ENCODE measurements around the gene GMEB1. TPM values are rescaled to one million over a fixed set of nuclear protein-coding genes. Genes with fewer than 3 reads are reported as not detected.
"Not testable (repeated sequence)": the region's sequence is repeated elsewhere in the genome, so short reads cannot be mapped to it uniquely, and the experiment has no call there.

The GMEB1 gene, protein sequence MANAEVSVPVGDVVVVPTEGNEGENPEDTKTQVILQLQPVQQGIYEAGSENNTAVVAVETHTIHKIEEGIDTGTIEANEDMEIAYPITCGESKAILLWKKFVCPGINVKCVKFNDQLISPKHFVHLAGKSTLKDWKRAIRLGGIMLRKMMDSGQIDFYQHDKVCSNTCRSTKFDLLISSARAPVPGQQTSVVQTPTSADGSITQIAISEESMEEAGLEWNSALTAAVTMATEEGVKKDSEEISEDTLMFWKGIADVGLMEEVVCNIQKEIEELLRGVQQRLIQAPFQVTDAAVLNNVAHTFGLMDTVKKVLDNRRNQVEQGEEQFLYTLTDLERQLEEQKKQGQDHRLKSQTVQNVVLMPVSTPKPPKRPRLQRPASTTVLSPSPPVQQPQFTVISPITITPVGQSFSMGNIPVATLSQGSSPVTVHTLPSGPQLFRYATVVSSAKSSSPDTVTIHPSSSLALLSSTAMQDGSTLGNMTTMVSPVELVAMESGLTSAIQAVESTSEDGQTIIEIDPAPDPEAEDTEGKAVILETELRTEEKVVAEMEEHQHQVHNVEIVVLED
- polyA plus RNA-seq (2013, experiment 1 of 2; ENCODE audit: insufficient read length): 8.7 TPM
- 8.1 TPM for polyA plus RNA-seq (2013, experiment 2 of 2; ENCODE audit: insufficient read length)

DNA sequence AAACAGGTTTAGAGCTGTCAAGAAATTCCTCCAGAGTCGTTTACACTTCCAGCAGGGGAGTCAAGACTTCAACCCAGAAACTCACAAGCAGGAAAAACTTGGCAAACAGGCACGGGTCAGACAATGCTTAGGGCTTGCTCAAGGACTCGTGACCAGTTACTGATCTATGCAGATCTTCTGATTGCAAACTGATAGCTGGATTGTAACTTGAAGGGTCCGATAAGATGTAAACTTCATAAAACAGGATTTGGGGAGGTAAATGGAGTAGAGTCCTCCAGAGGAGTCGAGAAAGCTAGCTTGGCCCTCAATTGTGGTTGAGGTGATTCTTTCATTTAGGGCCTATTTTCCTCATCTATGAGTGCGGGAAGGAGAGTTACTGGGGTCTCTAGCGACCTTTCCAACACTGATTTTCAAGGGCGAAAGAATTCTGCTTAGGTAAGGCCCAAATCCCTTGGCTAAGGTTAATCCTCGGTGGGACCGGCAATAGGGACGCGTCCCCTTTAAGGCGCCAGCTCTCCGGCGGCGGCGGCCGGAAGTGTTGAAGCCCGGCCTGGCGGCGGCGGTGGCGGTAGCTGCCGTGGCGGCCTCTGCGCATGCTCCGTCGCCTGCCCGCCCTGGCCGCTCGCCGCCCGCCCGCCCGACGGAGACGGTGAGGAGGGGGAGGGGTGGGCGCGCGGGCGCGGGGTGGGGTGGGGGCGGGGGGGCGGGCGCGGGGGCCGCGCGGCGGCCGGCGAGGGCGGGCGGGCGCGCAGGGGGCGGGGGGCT is at the start of gene GMEB1:
Gene GMEB1 (plus strand): TSS at position 594 of the 765 bp plus-strand sequence. CDS start 14,829 bp downstream, outside the sequence.
- peak; percentile 89 for DNase-seq

DNA sequence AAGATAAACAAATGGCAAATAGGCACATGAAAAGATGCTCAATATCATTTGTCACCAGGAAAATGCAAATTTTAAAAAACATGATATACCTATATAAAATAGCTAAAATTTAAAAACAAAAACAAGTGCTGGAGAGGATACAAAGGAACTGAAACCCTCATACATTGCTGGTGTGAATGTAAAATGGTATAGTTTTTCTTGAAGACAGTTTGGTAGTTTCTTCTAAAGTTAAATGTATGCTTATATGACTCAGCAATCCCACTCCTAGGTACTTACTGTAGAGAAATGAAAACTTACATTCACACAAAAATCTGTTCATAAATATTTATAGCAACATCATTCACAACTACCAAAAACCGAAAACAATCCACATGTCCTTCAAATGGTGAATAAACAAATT is 36.9 kb upstream of the GMEB1 start:
- DNase-seq: no peak

DNA sequence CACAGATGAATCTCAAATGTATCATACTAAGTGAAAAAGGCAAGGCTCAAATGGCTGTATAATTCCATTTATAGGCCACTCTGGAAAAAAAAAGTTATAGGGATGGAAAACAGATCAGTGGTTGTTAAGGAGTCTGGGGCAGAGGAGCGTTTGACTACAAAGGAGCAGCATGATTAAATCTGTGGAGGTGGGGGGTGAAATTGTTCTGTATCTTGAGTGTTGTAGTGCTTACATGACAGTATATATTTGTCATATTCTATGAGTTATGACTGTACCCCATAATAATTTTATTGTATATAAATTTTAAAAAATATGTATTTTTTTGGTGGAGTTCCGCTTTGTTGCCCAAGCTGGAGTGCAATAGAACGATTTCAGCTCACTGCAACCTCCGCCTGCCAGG is 36.0 kb upstream of the GMEB1 start:
- DNase-seq: no peak

DNA sequence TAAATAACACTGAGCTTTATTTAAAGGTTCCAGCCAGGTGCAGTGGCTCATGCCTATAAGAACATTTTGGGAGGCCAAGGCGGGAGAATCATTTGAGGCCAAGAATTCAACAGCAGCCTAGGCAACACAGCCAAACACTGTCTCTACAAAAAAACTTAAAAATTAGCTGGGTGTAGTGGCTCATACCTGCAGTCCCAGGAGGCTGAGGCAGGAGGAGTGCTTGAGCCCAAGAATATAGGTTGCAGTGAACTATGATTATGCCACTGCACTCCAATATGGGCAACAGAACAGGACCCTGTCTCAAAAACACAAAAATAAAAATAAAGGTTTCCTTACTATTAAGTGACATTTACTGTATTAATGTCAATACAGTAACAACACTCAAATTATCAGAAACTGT is 27.8 kb upstream of the GMEB1 start:
- peak; percentile 5 for DNase-seq

DNA sequence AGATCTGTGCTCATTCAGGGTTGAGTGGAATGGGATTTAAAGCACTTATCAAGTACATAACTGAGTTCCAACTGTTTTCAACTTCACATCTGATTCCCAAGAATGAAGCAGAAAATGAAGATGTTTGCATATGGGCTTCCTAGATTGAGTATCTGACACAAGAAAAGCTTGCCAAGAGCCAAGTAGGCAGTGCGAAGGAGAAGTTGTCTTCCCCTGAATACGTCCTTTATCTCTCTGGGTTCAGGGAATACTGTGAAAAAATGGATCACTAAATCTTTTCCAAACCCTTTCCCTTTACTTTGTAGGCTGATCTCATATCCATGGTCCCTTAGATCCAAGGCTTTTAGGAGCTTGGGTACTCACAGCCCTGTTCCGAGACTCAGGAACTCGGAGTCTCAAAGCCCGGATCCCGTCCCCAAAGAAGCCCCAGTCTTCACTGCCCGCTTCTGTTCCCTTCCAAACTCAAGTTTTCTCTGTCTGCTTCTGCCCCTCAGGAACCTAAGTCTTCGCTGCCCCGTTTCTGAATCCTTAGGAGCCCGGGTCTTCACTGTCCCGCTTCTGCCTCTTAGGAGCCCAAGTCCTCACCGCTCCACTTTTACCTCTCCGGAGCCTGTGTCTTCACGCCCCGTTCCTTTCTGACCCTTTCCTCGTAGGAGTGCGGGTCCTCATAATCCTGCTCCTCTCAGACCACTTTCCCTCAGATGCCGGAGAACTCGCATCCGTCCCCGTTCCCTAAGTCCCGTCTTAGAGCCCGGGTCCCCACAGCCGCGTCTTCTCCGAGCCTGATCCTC is 26.3 kb upstream of the GMEB1 start:
- peak; percentile 5 for DNase-seq

DNA sequence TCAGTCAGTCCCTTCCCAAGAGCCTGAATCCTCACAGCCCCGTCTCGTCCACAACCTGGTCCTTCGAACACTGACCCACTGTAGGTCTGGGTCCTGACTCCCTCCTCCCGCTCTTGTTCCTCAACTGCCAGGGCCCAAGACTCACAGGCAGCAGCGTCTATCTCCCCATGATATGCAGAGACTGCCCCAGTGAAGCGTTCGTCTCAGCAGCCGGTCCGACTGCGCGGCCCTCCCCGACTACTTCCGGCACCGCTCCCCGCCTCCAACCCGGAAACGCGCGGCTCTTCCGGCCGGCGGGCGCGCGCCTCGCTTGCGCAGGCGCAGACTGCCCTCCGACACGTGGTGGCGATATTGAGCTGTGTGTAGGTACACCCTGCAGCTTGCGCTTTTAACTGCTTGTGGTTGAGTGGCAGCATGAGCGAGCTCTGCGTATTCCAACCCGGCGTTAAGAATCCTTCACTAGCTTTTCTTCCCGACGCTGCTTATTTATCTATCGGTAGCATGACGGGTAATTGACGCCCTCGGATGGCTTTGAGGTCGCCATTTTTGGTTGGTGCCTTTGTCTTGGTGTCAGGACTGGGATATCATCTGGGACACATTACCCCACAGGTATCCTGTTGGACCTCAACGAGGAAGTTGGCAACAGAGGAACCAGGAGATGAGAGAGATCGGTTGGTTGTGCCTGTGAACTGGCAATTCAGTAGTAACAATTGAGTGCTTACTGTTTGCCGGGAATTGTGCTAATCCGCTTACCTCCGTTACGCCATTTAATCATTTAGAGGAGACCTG is 25.5 kb upstream of the GMEB1 start, which contains the start of gene TAF12:
Gene TAF12 (minus strand): TSS at position 221 of the 789 bp plus-strand sequence. CDS start 20,986 bp downstream, outside the sequence.
- DNase-seq: peak; percentile 96

DNA sequence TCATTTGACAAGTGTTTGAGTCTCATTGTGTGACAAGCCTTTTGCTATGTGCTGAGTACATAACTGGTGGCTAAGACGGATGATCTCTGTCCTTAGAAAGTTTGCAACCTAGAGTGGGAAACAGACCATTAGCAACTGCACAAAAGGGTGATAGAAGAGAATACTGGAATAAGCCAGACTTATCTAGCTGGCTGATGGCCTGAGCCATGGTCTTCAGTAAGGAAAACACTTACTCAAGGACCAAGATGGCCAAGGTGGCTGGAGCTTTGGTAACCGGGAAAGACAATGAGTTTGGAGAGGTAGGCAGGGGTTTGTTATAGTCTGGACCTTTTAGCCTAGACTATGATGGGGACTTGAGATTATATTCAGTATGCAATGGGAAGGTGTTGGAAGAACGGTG is 24.1 kb upstream of the GMEB1 start:
- DNase-seq: no peak

DNA sequence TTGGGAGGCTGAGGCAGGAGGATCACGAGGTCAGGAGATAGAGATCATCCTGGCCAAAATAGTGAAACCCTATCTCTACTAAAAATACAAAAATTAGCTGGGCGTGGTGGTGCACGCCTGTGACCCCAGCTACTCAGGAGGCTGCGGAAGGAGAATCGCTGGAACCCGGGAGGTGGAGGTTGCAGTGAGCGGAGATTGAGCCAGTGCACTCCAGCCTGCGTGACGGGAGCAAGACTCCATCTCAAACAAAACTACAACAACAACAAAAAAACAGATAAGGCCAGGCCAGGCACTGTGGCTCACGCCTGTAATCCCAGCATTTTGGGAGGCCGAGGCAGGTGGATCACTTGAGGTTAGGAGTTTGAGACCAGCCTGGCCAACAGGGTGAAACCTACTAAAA is 23.2 kb upstream of the GMEB1 start:
- DNase-seq: not testable (repeated sequence)

DNA sequence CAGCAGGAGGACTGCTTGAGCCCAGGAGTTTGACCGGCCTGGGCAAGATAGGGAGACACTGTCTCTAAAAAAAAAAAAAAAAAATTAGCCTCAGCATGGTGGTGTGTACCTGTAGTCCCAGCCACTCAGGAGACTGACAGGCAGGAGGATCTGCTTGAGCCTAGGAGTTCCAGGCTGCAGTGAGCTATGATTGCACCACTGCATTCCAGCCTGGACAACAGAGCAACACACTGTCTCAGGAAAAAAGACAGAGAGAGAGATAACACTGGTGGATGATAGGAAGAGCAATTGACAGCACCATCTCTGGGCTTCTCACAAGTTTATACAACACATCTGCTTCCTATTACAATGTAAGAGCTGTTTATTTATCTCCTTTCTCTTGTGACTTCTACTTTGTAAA is 22.5 kb upstream of the GMEB1 start:
- DNase-seq: peak; percentile 22

DNA sequence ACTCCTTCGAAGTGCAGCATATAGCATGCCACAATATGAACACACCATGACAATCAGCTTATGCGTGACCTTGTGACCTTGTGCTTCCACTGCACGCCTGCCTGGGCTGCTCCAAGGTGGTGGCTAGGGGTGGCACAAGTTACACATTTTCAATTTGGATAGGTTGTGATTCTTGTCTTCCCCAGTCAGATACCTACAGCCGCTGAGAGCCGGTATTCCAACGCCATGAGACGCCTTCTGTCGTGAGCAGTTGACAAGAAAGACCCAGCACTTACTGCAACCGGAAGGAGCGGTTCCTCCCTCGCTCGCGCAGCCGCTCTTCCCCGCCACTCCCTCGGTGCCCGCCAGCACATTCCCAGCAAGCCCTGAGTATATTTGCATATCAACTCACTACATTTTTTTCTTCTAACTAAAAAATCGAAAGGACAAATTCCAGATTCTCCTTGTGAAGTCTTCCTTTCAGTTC is 20.5 kb upstream of the GMEB1 start:
- peak; percentile 93 for DNase-seq

DNA sequence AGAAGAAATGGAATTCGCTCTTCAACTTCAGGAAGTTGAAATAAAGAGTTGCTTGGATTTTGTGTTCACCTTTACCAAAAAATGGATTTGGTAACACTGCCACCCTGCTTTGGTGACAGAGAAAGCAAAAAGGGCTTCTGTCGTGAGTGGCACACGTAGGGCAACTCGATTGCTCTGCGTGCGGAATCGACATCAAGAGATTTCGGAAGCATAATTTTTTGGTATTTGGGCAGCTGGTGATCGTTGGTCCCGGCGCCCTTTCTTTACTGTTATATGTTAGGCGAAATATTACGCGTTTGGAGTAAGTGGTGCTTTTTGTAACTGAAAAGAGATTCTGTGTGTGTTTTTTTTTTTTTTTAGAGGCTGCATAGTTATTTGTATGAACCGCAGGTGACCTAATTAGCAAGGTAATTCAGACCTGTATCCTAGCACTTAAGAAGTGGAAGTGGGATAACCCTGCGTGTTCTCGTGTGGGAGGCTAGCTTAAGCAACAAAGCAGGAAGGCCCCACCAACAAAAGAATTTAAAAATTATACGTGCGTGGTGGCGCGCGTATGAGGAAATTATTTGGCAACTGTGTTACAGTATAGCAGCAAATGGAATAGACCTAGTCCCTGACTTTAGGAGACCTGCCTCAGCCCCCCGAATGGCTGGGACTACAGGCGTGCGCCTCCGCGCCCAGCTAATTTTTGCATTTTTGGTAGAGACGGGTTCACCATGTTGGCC is 19.9 kb upstream of the GMEB1 start, which contains the start of gene RNU11:
Gene RNU11 (plus strand): TSS at position 127 of the 725 bp plus-strand sequence.
- DNase-seq: peak; percentile 99

DNA sequence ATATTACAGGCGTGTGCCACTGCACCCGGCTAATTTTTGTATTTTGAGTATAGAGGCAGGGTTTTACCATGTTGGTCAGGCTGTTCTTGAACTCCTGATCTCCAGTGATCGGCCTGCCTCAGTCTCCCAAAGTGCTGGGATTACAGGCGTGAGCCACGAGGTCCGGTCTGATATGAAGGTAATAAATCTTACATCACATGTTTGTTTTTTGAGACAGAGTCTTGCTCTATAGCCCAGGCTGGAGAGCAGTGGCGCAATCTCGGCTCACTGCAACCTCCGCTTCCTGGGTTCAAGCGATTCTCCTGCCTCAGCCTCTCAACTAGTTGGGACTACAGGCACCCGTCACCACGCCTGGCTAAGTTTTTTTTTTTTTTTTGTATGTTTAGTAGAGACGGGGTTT is 15.5 kb upstream of the GMEB1 start:
- not testable (repeated sequence) for DNase-seq

DNA sequence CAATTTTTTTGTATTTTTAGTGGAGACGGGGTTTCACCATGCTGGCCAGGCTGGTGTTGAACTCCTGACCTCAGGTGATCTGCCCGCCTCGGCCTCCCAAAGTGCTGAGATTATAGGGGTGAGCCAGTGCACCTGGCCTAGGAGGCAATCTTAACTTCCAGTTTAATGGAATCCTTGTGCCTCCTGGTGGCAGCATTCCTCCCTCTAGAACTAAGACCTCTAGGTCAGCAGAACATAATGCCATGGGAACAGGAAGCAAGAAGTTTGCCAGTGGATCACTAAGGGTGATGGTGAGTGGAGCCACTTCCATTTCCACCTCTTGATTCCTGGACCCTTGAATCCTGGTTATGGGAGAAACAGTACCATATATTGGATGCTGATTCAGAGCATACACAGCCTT is 14.7 kb upstream of the GMEB1 start:
- peak; percentile 19 for DNase-seq

DNA sequence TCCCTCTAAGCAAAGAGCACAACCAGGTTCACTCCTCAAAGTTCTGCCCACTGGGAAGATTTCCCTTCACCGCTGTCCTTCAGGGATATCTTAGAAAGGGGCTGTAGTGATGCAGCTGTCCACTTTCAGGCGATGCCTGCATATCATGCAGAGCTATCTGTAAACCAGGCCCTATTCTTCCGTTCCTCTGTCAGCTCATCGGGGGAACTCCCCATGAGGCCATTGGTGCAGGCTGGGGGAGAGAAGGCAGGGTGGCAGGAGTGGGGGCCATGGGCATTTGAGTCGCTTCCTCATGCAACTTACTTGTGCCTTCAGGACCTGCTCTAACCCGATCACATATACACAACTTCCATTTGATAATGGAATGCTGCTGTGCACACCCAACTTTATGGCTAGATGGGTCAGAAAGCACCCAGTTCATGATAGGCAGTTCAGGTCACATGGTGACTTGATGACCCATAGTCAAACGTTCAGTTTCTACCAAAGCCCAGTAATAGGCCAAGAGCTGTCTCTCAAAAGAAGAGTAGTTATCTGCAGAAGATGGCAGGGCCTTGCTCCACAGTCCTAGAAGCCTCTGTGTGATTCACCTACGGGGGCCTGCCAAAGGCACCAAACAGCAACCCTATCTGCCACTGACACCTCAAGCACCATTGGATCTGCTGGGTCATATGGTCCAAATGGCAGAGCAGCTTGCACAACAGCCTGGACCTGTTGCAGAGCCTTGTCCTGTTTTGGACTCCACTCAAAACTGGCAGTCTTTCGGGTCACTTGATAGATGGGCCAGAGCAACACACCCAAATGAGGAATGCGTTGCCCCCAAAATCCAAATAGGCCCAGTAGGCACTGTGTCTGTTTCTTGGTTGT is 12.9 kb upstream of the GMEB1 start:
- not testable (repeated sequence) for DNase-seq

DNA sequence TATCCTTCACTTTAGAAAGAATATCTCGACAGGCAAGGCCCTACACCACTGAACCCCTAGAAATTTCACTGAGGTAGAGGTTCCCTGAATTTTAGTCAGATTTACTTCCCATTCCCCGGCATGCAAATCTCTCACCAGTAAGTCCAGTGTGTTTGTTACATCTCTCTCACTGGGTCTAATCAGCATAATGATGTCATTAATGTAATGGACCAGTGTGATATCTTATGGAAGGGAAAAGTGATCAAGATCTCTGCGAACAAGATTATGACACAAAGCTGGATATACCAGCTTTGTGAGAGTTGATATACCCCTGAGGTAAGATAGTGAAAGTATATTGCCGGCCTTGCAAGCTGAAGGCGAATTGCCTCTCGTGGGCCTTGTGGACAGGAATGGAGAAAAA is 12.2 kb upstream of the GMEB1 start:
- no peak for DNase-seq

DNA sequence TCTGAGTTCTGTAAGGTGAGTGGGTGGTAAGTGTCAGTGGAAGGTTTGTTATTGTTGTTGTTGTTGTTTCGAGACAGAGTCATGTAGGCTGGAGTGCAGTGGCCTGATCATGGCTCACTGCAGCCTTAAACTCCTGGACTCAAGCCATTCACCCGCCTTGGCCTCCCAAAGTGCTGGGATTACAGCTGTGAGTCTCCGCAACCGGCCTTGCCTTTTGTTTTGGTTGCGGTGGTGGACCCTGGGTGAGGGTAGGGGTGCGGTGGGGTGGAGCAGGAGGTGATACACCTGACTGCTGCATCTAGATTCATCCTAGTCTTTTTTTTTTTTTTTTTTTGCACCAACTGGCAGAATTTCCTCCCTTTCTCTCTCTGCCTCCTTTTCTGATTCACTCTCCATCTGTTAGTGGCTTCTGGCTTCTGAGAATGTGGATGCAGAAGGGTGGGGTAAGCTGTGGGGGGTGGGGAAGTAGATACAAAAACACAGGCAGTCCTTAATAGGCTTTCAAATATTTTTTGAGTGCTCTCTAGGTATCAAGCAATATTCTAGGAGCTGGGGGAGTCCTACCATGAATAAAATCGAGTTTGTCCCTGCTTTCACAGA is 4.6 kb upstream of the GMEB1 start:
- peak; percentile 12 for DNase-seq

DNA sequence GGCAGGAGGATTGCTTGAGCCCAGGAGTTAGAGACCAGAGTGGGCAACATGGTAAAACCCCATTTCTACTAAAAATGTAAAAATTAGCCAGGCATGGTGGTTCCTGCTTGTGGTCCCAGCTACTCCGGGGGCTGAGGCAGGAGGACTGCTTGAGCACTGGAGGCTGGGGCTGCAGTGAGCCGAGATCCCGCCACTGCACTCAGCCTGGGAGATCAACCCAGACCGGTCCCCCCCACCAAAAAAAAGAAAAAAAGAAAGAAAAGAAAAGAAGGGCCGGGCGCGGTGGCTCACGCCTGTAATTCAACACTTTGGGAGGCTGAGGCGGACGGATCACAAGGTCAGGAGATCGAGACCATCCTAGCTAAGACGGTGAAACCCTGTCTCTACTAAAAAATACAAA is 1.8 kb upstream of the GMEB1 start:
- DNase-seq: no peak

DNA sequence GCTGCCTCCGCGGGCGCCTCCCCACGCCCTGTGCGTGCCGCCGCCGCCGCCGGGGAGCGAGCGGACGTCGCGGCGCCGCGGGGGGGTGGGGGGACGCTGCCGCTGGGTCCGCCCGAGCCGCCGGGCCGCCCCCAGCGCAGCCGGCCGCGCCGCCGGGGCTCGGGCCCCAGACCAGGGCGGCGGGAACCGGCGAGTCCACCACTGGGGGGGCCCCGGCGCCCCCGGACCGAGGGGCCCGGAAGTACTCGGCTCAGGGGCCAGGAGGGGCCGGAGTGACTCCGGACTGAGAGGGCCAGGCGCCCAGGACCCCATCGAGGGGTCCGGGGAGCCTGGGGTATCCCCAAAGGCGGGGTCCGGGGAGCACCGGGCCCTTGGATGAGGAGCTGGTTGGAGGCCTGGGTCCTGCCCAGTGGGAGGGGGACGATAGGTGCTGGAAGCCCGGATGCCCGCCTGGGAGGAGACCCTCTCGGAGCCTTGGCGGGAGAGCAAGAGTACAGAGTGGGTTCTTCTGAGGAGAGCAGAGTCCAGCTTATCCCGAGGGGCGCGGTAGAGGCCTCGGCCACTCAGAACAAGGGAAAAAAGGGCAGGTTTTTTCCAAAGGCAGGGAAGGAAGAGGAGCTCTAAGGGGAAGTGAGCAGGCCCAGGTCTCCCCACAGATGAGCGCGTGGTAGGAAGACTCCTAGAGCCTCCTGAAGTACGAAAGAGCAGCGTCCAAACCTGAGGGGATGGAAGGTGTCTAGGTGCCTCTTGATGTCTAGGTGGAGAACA is 556 bp downstream of the GMEB1 start:
- peak; percentile 78 for DNase-seq

All from fibroblast of skin of abdomen (primary cell).